Tibial artery (tissue), 4 donors: ENCODE measurements around the gene SNAPC2.
"Not testable (repeated sequence)": the region's sequence is repeated elsewhere in the genome, so short reads cannot be mapped to it uniquely, and the experiment has no call there.

Source experiments
- DNase-seq, 2 donors: peaks; one replicate each; pipeline ENCODE4 v3.0.0-alpha.2; 2019
- H3K27ac ChIP-seq, 2 donors: fragments of 200-600 bp; sonication (generic) in 1 of 2; 1 replicate in 1 of 2; 2 replicates in 1 of 2; pipeline ENCODE4 v1.5.1; 2018 to 2019; ENCODE audit warnings: mild to moderate bottlenecking in 1 of 2
- H3K27me3 ChIP-seq, 2 donors: fragments of 200-600 bp; sonication (generic) in 1 of 2; one replicate each; pipeline versions ENCODE4 v1.5.1 to v1.6.0; 2016 to 2019
- H3K36me3 ChIP-seq, 3 donors: fragments of 200-600 bp; sonication (generic) in 2 of 3; one replicate each; pipeline ENCODE4 v1.5.1; 2016 to 2019; ENCODE audit warnings: mild to moderate bottlenecking in 2 of 3
- H3K4me1 ChIP-seq, 4 donors: fragments of 200-600 bp; sonication (generic) in 2 of 4; 1 replicate in 3 of 4; 2 replicates in 1 of 4; pipeline ENCODE4 v1.5.1; 2016 to 2019
- H3K4me3 ChIP-seq, 2 donors: fragments of 200-600 bp; sonication (generic) in 1 of 2; 1 replicate in 1 of 2; 2 replicates in 1 of 2; pipeline ENCODE4 v1.5.1; 2018 to 2019; ENCODE audit warnings: mild to moderate bottlenecking in 2 of 2
- H3K9me3 ChIP-seq, 3 donors: fragments of 200-600 bp; sonication (generic) in 1 of 3; one replicate each; pipeline ENCODE4 v1.5.1; 2016 to 2019
- intact Hi-C: fragments of 100-400 bp; cut with DNase I; formaldehyde crosslinking; loops from one replicate; pipeline ENCODE4 v1.15.0; 2023; ENCODE audit warnings: low total_unique reads
- TF ChIP-seq, protein P1 (sequence below), 2 experiments: fragments of 200-600 bp in 1 of 2; fragments of 450-650 bp in 1 of 2; IDR thresholded peaks; one replicate each; pipeline ENCODE4 v1.5.1; 2017 to 2019; ENCODE audit warnings: antibody characterized with exemption in 2 of 2, mild to moderate bottlenecking in 1 of 2, moderate library complexity in 1 of 2

Gene SNAPC2

DNA sequence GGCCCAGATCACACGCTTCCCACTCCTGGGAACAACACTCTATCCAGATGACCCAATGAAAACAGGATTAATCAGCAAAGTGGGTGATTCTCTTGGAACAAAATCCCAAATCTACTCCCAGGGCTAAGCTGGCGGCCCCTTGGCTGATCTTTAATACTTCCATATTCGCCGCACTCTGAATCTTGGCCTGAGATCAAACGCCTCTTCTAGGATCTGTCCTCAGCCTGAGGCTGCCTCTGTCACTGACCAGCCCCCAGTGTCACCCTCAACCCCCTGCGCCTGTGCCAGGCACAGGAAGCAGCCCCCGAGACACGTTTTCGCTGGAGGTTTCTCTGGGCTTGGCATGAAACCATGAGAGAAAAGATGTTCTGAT, 8.2 kb downstream of the SNAPC2 start:
- peaks cover 0 to 97% (median 83%) of the 10 kb centered on the region in 4 donors for H3K4me1 ChIP-seq

DNA sequence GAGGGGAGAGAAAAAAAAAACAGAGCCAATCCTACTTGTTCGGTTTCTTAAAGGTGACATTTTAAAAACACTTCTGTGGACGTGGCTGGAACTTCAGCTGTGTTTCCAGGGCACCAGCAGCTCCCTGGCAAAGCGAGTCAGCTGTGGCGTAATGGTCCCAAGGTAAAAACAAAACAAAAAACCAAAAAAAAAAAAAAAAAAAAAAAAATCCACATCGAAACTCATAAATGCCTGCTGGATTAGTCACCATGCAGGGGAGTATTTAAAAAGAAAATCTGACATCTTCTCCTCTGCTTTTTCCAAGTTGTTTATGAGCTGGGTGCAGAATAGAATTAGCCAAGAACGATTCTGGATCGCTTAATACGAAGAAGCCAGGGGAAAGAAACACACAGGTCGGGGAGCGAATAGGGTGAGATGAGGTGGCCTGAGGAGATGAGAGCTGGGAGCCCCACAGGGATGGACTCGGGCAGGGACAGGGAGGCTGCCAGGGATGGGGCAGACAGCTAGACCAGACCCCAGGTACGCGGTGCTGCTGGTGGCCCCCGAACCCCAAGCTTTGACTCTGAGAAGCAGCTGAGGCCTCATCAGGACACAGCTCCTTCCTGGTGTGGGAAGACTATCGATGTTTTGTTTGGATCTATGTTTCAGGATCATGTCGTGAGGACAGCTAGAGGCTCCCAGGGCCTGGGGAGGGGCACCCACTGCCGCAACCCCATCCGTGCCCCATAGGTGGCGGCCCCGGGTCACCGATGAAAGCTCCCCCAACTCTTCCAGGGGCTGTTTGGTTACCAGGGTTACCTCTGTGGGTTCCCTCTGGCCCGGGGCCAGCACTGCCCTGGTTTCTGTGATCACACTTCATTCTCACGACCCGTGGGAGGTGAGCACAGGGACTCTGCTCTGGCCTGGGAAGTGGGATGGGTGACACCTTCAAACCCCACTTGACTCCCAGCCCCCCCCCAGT, 8.9 kb downstream of the SNAPC2 start:
- intact Hi-C loops: no loop called here
- peak; percentile 80 to 89 for DNase-seq
- Histone ChIP-seq H3K4me1 (peaks cover 0 to 97% (median 83%) of the 10 kb centered on the region in 4 donors), H3K9me3 (no peaks in the 10 kb centered on the region), H3K27ac (peak overlapping the region; percentile 91 to 96), H3K27me3 (peaks cover 0 to 4% of the 10 kb centered on the region in 2 donors), H3K36me3 (peaks cover 20 to 35% (median 34%) of the 10 kb centered on the region in 3 donors), H3K4me3 (peak overlapping the region; percentile 21 to 31)
- TF ChIP-seq, protein P1, sequence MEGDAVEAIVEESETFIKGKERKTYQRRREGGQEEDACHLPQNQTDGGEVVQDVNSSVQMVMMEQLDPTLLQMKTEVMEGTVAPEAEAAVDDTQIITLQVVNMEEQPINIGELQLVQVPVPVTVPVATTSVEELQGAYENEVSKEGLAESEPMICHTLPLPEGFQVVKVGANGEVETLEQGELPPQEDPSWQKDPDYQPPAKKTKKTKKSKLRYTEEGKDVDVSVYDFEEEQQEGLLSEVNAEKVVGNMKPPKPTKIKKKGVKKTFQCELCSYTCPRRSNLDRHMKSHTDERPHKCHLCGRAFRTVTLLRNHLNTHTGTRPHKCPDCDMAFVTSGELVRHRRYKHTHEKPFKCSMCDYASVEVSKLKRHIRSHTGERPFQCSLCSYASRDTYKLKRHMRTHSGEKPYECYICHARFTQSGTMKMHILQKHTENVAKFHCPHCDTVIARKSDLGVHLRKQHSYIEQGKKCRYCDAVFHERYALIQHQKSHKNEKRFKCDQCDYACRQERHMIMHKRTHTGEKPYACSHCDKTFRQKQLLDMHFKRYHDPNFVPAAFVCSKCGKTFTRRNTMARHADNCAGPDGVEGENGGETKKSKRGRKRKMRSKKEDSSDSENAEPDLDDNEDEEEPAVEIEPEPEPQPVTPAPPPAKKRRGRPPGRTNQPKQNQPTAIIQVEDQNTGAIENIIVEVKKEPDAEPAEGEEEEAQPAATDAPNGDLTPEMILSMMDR (IDR thresholded peaks at IDR 0.05): peak; percentile 42 to 44

More for the DNA sequence above, 8.2 kb downstream of the SNAPC2 start:
- TF ChIP-seq, protein P1 (IDR thresholded peaks at IDR 0.05): no peak
- Histone ChIP-seq H3K36me3 (peaks cover 14 to 30% (median 27%) of the 10 kb centered on the region in 3 donors), H3K4me3 (peak overlapping the region; percentile 21 to 31), H3K27ac (peak overlapping the region; percentile 91 to 96), H3K9me3 (no peaks in the 10 kb centered on the region), H3K27me3 (peaks cover 0 to 4% of the 10 kb centered on the region in 2 donors)
- intact Hi-C loops: no loop called here
- DNase-seq: peak in 1 of 2 donors; percentile 74

DNA sequence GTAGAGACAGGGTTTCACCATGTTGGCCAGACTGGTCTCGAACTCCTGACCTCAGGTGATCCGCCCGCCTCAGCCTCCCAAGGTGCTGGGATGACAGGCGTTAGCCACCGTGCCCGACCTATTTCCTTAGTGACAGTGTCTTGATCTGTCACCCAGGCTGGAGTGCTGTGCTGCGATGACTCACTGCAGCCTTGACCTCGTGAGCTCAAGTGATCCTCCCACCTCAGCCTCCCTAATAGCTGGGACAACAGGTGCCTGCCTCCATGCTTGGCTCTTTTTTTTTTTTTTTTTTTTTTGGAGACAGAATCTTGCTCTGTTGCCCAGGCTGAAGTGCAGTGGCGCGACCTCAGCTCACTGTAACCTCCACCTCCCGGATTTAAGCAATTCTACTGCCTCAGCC, 9.9 kb downstream of the SNAPC2 start:
- peaks cover 0 to 97% (median 82%) of the 10 kb centered on the region in 4 donors for H3K4me1 ChIP-seq
- H3K27me3 ChIP-seq, DNase-seq, intact Hi-C loops, H3K9me3 ChIP-seq: not testable (repeated sequence)
- H3K27ac ChIP-seq: peak overlapping the region; percentile 91 to 96
- H3K36me3 ChIP-seq: peaks cover 20 to 45% (median 43%) of the 10 kb centered on the region in 3 donors
- H3K4me3 ChIP-seq: peak overlapping the region in 1 of 2 donors; percentile 31

DNA sequence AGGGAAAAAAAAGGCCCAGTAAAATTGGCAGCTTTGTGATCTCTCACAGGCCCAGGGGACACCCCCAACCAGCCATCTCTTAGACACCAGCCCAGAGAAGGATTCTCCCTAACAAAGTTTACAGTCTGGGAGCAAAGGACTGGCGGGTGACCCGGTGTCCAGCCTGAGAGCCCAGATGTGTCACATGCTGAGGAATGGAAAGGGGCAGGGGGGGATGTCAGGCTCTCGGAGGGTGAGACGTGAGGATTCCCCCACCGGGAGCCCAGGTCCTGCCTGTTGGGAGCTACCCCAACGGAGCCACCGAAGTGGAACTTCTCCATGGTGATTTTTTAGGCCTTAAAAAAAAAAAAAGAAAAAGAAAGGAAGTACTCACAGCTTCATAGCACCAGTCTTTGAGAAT, 10.6 kb downstream of the SNAPC2 start:
- Histone ChIP-seq H3K27ac (peak overlapping the region; percentile 91 to 96), H3K36me3 (peaks cover 26 to 52% (median 50%) of the 10 kb centered on the region in 3 donors), H3K4me3 (no peak overlapping the region), H3K27me3 (no peaks in the 10 kb centered on the region), H3K9me3 (no peaks in the 10 kb centered on the region), H3K4me1 (peaks cover 0 to 97% (median 77%) of the 10 kb centered on the region in 4 donors)
- DNase-seq: no peak
- TF ChIP-seq, protein P1 (IDR thresholded peaks at IDR 0.05): no peak
- intact Hi-C loops: no loop called here

DNA sequence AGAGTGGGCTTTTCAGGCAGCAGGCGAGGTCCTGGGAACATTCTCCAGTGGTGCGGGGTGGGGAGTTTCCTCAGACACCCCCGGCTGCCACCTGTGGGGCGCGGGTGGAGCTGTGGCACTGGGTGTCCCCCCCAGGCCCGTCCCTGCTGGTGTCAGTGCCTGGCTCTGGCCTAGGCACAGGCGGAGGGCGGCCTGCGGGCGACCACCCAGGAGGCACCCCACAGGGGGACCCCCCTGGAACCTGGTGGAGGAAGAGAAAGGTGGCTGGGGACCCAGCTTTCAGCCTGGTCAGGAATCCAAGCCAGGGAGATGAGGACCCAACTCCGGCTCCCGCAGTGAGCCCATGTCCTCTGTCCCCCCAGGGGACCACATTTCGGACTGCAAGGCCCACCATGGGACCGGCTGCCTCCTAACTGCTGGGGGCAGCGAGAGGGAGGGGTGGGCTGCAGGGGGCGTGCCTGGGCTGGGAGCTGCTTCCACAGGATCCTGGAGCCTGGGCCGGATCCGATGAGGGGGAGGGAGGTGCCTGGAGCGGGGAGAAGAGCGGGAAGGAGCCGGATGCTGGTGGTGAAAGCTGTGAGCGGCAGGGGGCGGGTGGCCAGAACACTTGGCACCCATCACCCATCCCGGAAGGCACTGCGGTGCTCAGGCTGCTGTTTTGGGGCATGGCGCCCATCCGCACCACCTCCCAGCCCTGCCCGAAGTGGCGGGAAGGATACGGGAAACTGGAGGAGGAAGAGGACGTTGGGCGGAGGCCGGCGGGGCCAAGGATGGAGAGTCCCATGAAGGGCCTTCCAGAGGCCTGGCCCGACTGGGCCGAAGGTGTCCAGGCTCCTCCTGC, 11.3 kb downstream of the SNAPC2 start:
- Histone ChIP-seq H3K4me1 (peaks cover 0 to 98% (median 72%) of the 10 kb centered on the region in 4 donors), H3K9me3 (no peaks in the 10 kb centered on the region), H3K27ac (peak overlapping the region; percentile 91 to 96), H3K4me3 (no peak overlapping the region), H3K27me3 (no peaks in the 10 kb centered on the region), H3K36me3 (peaks cover 33 to 59% (median 57%) of the 10 kb centered on the region in 3 donors)
- DNase-seq: peak in 1 of 2 donors; percentile 88
- TF ChIP-seq, protein P1 (IDR thresholded peaks at IDR 0.05): no peak
- intact Hi-C loops: no loop called here
